Activated CD4-positive, alpha-beta T cell treated with anti-CD3 and anti-CD28 coated beads, Interleukin-2, amount 10 ng/mL, durations not matched to agents 24 days and 14 days (primary cell): ENCODE results near the gene FOXD3. TPM values are rescaled to one million over a fixed set of nuclear protein-coding genes. Genes with fewer than 3 reads are reported as not detected.
A peak's percentile ranks its signal among the peaks of the same experiment; 100 is the strongest.

Experiments used
- DNase-seq: peaks from one replicate; pipeline ENCODE4 v3.0.0; 2022
- H3K27ac Mint-ChIP-seq: one replicate; pipeline ENCODE4 v1.8.0; 2022; ENCODE audit warnings: mild to moderate bottlenecking, mixed read lengths
- H3K27me3 Mint-ChIP-seq: one replicate; pipeline ENCODE4 v1.8.0; 2022; ENCODE audit warnings: mixed read lengths
- H3K36me3 Mint-ChIP-seq: one replicate; pipeline ENCODE4 v1.8.0; 2022; ENCODE audit warnings: low read depth, mild to moderate bottlenecking, mixed read lengths
- H3K4me1 Mint-ChIP-seq: one replicate; pipeline ENCODE4 v1.8.0; 2021; ENCODE audit warnings: mixed read lengths
- H3K4me3 Mint-ChIP-seq: one replicate; pipeline ENCODE4 v1.8.0; 2022; ENCODE audit warnings: mild to moderate bottlenecking, moderate library complexity, mixed read lengths
- H3K9me3 Mint-ChIP-seq: one replicate; pipeline ENCODE4 v1.8.0; 2021; ENCODE audit warnings: mixed read lengths
- intact Hi-C: fragments of 100-400 bp; cut with micrococcal nuclease; formaldehyde crosslinking; loops from one replicate; pipeline ENCODE4 v1.15.1; 2023
- total RNA-seq: library from RNA; stranded (reverse); gene quantifications from 2 replicates; pipeline ENCODE4 v1.2.3, GENCODE V29; 2022

FOXD3 gene
- total RNA-seq, 1 donor from 2014 or later: not detected

DNA sequence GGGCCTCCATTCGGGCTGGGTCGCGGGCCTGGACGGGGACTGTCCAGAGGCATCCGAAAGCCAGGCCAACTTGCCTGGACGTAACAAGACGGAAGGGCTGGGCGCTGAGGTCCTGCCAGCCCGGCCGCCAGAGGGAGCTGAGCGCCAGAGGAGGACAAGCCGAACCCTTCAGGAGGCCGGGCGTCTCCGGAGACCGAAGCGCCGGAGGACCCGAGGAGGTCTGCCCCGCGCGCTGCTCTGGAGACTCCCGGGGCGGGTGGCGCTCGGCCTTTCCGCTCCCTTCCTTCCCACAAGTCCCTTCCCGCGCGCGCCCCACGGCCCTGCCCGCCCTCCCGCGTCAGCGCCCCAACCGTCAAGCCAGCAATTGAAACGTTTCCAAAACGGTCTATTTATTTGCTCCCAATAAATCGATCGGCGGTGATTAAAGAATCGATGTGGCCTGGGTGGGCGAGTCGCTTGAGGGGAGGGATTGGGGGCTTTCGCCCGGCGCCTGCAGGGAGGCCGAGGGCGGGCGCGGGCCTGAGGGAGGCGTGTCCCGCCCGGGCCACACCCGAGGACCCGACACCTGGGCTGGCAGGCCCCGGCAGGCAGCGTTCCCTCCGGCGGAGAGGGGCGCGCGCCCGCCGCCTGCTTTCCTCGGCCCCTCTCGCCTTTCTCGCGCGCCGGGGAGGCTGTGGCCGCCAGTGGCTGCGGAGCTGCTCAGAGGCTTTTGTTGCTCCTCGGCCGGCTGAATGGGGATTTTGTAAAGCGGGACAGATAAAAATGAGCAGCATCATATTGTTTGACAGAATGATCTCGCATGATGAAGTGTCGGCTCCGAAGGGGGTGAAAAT is 5.2 kb upstream of the FOXD3 start:
- peaks cover 68% of the 10 kb centered on the region for H3K27me3 Mint-ChIP-seq
- H3K27ac Mint-ChIP-seq: no peak overlapping the region
- intact Hi-C loops: no loop called here
- DNase-seq: peak; percentile 87
- peaks cover 21% of the 10 kb centered on the region for H3K36me3 Mint-ChIP-seq
- H3K4me1 Mint-ChIP-seq: peaks cover 29% of the 10 kb centered on the region
- peaks cover 20% of the 10 kb centered on the region for H3K9me3 Mint-ChIP-seq
- peak overlapping the region; percentile 73 for H3K4me3 Mint-ChIP-seq

DNA sequence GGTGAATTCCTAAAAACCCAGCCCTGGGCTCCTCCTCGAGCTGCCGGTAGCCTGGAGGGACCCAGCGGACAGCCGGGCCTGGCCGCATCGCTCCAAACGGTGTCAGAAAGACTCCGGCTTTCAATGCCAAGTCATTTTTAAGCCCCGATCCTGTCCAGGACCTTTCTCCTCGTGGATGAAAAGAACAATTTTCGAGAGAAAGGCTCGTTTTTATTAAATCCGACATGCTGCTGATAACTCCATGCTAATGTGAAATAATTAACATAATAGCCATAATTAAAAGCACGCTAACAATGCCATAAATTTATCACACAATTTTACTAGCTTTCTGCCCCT is 4.6 kb upstream of the FOXD3 start:
- Mint-ChIP-seq H3K27ac (peak overlapping the region; percentile 67), H3K4me3 (peak overlapping the region; percentile 73), H3K36me3 (peaks cover 21% of the 10 kb centered on the region), H3K27me3 (peaks cover 70% of the 10 kb centered on the region), H3K9me3 (peaks cover 20% of the 10 kb centered on the region), H3K4me1 (peaks cover 29% of the 10 kb centered on the region)
- DNase-seq: no peak
- intact Hi-C loops: loop anchor here (1.0 kb wide), 1 partner anchor 10 kb away; no protein-coding TSS in a partner anchor

DNA sequence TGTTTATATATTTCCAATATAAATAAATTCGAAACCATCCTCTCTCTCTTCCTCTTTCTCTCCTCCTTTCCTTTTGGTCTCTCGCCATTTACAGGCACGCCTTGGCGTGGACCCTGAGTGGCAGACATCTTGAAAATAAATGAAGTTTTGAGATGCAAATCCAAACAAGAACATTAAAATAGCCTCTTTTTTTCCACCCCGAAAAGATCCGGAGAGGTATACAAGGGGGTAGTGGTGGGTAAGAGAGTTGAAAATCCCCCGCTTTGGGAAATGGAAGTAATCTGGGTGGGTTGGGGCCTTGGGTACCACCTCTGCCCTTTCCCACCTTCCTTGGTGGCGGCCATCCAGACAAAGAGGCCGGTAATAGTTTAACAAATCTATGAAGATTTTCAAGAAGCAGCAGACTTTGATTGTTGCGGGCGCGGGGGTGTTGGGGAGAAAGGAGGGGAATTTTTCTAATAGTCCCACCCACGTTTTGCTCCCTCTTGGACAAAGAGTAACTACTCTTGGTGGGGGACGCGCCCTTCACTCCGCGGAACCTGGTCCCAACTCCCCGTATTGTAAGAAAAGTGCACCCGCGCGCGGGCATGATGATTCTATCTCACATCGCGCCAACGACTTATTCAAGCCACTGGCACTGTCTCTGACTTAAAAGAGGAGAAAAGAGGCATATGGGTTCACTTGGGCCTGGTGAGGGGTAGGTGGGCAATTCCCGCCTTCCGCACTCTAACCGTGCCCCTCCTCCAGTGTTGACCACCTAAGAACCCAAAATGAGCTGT is 4.0 kb upstream of the FOXD3 start:
- Mint-ChIP-seq H3K9me3 (peaks cover 20% of the 10 kb centered on the region), H3K27me3 (peaks cover 70% of the 10 kb centered on the region), H3K36me3 (peaks cover 21% of the 10 kb centered on the region), H3K4me3 (peak overlapping the region; percentile 73), H3K4me1 (peaks cover 29% of the 10 kb centered on the region), H3K27ac (peak overlapping the region; percentile 67)
- intact Hi-C loops: loop anchor here (1.0 kb wide), 1 partner anchor 9 kb away; no protein-coding TSS in a partner anchor
- DNase-seq: peak; percentile 60

DNA sequence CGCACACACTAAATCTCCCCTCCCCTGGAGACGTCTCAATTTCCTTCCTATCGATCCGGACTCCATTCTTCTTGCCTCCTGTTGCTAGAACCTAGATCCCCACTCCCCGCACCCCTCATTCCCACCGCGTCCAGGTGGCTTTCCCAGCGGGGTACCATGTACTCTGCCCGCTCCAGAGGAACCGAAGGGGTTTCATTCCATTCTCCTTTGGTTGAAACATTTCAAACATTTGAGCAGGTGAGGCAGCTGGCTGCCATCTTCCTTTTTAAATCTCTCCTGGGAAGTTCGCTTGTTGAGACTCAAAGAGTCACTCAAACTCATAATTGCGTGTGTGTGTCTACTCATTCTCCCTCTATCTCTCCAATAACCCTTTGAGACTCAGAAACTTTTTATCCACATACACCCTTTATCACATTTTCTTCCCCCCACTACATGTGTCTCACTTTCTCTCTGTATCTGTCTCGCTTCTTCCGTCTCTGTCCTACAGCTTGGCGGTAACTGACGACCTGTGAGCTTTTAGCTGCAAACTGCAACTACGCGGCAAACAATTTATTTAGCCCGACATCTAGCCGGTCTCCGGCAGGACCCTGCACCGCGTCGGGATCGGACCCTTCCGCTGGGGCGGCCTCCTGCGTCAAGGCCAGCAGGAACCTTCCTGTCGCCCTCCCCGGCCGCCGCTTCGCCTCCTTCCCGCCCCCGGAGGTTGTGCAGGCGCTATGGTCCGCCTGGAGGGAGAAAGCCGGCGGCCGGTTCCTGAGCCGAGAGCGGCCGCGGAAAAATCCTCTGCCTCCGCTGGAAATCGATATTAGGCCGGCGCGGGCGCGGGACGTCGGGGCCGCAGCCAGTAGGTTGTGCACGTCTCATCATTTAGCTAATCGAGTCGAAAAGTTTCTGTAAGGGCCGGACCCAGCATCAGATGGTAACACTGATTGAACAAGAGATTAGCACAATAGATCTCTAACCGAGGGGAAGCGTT is 3.0 kb upstream of the FOXD3 start:
- H3K36me3 Mint-ChIP-seq: peaks cover 21% of the 10 kb centered on the region
- H3K9me3 Mint-ChIP-seq: peaks cover 20% of the 10 kb centered on the region
- intact Hi-C loops: loop anchor here (10.0 kb wide), 1 partner anchor 475 kb away; no protein-coding TSS in a partner anchor
- H3K4me1 Mint-ChIP-seq: peaks cover 31% of the 10 kb centered on the region
- peak overlapping the region; percentile 36 for H3K27ac Mint-ChIP-seq
- DNase-seq: peak; percentile 61
- peak overlapping the region; percentile 11 for H3K4me3 Mint-ChIP-seq
- peaks cover 66% of the 10 kb centered on the region for H3K27me3 Mint-ChIP-seq

DNA sequence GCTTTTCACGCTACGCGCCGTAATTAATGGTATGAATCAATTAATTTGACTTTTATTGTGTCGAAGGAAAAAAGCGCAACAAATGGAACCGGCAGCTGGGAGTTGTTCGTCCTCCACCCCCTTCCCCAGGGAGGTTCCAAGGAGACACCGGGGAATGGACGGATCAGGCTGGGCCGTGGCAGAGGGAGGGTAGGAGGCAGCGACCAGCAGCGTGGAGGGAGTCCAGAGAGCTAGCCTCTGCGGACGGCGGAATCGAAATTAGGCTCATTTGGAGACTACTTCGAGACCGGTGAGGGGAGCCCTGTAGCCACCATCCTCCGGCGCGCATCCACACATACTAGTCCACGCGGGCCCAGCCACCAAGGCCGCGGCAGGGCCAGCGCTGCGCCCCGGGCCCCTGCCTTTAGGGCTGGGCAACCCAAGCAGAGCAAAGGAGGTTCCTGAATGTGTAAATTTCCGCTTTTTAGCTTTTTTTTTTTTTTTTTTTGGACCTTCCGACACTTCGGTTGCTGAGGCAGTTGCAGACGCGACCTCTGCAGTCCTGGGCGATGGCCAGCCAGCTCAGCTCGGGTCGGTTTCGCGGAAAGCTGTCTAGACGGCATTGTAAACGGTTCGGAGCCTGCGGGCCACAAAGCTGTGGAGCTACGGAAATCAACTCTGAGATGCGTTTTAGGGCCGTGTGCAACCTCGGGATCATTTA is 2.2 kb upstream of the FOXD3 start:
- Mint-ChIP-seq H3K27ac (peak overlapping the region; percentile 65), H3K4me1 (peaks cover 34% of the 10 kb centered on the region), H3K9me3 (peaks cover 20% of the 10 kb centered on the region), H3K4me3 (no peak overlapping the region), H3K36me3 (peaks cover 22% of the 10 kb centered on the region), H3K27me3 (peaks cover 66% of the 10 kb centered on the region)
- intact Hi-C loops: loop anchor here (10.0 kb wide), 1 partner anchor 475 kb away; no protein-coding TSS in a partner anchor
- DNase-seq: peak; percentile 65

DNA sequence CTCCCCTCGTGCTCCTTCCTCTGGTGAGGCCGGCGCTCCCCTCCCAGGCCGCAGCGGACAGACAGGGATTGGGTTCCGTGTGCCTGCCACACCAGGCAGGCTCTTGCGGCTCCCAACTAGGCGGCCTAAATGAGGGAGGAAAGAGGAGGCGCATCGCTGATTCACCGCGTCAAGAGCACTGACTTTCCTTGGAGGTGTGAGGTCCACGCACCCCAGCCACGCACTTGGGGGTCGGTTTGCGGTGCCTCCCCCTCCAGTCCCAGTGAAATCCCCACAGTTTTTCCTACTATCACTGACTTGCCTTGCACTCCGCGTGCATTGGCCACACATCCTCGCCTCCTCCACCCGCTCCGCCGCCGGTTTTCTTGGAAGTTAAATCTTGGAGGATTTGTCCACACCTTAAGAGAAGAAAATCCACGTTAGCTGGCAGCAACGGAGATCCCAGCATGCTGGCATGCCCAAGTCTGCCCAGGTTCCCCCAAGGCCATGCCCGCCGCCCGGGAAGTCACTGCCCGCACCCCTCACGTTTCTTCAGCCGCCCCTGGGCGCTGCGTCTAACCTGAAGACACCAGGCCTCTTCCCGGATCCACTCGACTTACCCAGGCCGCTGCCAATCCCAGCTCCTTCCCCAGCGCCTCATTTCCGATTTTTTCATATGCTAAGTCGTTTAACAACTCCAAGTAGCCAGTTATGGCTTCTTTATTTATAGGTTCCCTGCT is 1.1 kb upstream of the FOXD3 start:
- intact Hi-C loops: loop anchor here (10.0 kb wide), 1 partner anchor 476 kb away; no protein-coding TSS in a partner anchor
- peak overlapping the region; percentile 84 for H3K27ac Mint-ChIP-seq
- DNase-seq: peak; percentile 64

DNA sequence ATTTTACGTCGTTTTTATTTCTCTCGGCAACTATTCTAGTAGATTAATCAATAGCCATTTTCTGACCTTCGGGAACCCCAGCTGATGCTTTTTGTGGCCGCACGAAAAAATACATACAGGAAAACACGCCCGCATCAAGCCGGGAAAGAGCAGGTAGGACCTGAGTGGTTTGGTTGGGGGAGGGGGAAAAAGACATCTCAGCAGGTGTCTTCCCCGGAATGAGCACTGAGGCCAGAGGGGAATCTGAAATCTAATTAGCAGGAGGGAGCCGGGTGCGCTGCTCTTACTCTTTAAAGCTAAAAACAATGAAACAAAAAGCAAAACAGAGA is 618 bp upstream of the FOXD3 start:
- H3K9me3 Mint-ChIP-seq: peaks cover 23% of the 10 kb centered on the region
- intact Hi-C loops: loop anchor here (10.0 kb wide), 1 partner anchor 477 kb away; no protein-coding TSS in a partner anchor
- H3K4me3 Mint-ChIP-seq: peak overlapping the region; percentile 76
- H3K27me3 Mint-ChIP-seq: peaks cover 67% of the 10 kb centered on the region
- H3K4me1 Mint-ChIP-seq: peaks cover 35% of the 10 kb centered on the region
- DNase-seq: peak; percentile 59
- peak overlapping the region; percentile 84 for H3K27ac Mint-ChIP-seq
- peaks cover 22% of the 10 kb centered on the region for H3K36me3 Mint-ChIP-seq

More for the DNA sequence above, 1.1 kb upstream of the FOXD3 start:
- Mint-ChIP-seq H3K4me1 (peaks cover 33% of the 10 kb centered on the region), H3K27me3 (peaks cover 65% of the 10 kb centered on the region), H3K36me3 (peaks cover 22% of the 10 kb centered on the region), H3K9me3 (peaks cover 22% of the 10 kb centered on the region), H3K4me3 (peak overlapping the region; percentile 76)

DNA sequence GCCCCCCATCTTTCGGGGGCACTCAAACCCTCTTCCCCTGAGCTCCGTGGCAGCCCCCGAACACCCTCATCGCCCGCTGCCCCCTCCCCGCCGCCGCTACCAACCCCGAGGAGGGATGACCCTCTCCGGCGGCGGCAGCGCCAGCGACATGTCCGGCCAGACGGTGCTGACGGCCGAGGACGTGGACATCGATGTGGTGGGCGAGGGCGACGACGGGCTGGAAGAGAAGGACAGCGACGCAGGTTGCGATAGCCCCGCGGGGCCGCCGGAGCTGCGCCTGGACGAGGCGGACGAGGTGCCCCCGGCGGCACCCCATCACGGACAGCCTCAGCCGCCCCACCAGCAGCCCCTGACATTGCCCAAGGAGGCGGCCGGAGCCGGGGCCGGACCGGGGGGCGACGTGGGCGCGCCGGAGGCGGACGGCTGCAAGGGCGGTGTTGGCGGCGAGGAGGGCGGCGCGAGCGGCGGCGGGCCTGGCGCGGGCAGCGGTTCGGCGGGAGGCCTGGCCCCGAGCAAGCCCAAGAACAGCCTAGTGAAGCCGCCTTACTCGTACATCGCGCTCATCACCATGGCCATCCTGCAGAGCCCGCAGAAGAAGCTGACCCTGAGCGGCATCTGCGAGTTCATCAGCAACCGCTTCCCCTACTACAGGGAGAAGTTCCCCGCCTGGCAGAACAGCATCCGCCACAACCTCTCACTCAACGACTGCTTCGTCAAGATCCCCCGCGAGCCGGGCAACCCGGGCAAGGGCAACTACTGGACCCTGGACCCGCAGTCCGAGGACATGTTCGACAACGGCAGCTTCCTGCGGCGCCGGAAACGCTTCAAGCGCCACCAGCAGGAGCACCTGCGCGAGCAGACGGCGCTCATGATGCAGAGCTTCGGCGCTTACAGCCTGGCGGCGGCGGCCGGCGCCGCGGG is 837 bp downstream of the FOXD3 start:
- H3K4me3 Mint-ChIP-seq: peak overlapping the region; percentile 77
- H3K27ac Mint-ChIP-seq: peak overlapping the region; percentile 51
- peaks cover 23% of the 10 kb centered on the region for H3K9me3 Mint-ChIP-seq
- H3K36me3 Mint-ChIP-seq: peaks cover 22% of the 10 kb centered on the region
- intact Hi-C loops: loop anchor here (10.0 kb wide), 1 partner anchor 478 kb away; no protein-coding TSS in a partner anchor
- peak; percentile 82 for DNase-seq
- peaks cover 74% of the 10 kb centered on the region for H3K27me3 Mint-ChIP-seq
- H3K4me1 Mint-ChIP-seq: peaks cover 39% of the 10 kb centered on the region

DNA sequence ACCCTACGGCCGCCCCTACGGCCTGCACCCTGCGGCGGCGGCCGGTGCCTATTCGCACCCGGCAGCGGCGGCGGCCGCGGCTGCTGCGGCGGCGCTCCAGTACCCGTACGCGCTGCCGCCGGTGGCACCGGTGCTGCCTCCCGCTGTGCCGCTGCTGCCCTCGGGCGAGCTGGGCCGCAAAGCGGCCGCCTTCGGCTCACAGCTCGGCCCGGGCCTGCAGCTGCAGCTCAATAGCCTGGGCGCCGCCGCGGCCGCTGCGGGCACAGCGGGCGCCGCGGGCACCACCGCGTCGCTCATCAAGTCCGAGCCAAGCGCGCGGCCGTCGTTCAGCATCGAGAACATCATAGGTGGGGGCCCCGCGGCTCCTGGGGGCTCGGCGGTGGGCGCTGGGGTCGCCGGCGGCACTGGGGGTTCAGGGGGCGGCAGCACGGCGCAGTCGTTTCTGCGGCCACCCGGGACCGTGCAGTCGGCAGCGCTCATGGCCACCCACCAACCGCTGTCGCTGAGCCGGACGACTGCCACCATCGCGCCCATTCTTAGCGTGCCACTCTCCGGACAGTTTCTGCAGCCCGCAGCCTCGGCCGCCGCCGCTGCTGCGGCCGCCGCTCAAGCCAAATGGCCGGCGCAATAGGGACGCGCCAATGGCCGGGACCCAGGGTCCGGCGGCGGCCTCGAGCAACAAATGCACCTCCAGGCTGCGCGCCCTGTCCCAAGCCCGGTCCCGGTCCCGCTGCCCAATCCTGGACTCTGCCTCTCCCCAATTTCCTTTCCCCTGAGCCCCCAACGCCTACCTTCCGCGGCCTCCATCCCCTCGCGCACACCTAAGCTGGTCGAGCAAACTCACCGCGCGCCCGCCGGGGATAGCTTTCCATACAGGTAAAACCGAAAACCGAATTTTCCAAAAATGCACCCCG is 1.8 kb downstream of the FOXD3 start:
- peak; percentile 60 for DNase-seq
- peaks cover 17% of the 10 kb centered on the region for H3K36me3 Mint-ChIP-seq
- H3K27me3 Mint-ChIP-seq: peaks cover 72% of the 10 kb centered on the region
- peaks cover 18% of the 10 kb centered on the region for H3K9me3 Mint-ChIP-seq
- H3K27ac Mint-ChIP-seq: peak overlapping the region; percentile 84
- peak overlapping the region; percentile 69 for H3K4me3 Mint-ChIP-seq
- H3K4me1 Mint-ChIP-seq: peaks cover 33% of the 10 kb centered on the region
- intact Hi-C loops: loop anchor here (10.0 kb wide), 1 partner anchor 479 kb away; no protein-coding TSS in a partner anchor

DNA sequence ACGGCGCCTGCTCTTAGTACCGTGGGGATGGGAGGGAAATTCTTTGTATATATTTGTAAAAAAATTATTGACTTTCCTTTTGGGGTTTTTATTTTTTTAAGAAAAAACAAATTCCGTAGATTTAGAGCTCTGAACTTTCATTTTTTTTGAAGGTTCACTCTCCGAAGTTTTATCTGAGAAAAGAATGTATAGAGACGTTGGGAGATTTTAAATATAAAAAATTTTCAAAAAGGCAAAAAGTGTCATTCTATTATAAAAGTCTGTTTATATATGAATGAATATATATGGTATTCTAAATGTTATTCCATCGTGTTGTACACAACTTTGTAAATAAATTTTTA is 2.4 kb downstream of the FOXD3 start:
- H3K27ac Mint-ChIP-seq: peak overlapping the region; percentile 84
- H3K4me1 Mint-ChIP-seq: peaks cover 30% of the 10 kb centered on the region
- intact Hi-C loops: loop anchor here (5.0 to 10.0 kb wide), 2 partner anchors 198 to 480 kb away; partner anchors contain the start of genes EFCAB7 and ITGB3BP
- H3K27me3 Mint-ChIP-seq: peaks cover 72% of the 10 kb centered on the region
- H3K36me3 Mint-ChIP-seq: peaks cover 13% of the 10 kb centered on the region
- no peak for DNase-seq
- peaks cover 14% of the 10 kb centered on the region for H3K9me3 Mint-ChIP-seq
- peak overlapping the region; percentile 69 for H3K4me3 Mint-ChIP-seq
